ENCODE results near the gene MRGPRX2. TPM values are rescaled to one million over a fixed set of nuclear protein-coding genes. Genes with fewer than 3 reads are reported as not detected.

MRGPRX2 gene
- total RNA-seq, 3 donors from 2014 or later = not detected

- H3K4me3 Mint-ChIP-seq = no peak overlapping the region
- no peak for ATAC-seq
- peaks cover 3% of the 10 kb centered on the region for H3K27me3 Mint-ChIP-seq (ENCODE audit: low read depth)
- no peaks in the 10 kb centered on the region for H3K36me3 Mint-ChIP-seq (ENCODE audit: insufficient read depth)
- no peaks in the 10 kb centered on the region for H3K9me3 Mint-ChIP-seq
- no peak for DNase-seq
- no peaks in the 10 kb centered on the region for H3K4me1 Mint-ChIP-seq (ENCODE audit: low read depth)
Observed at GRCh38 chr11:19087658-19088057, 27.1 kb upstream of the MRGPRX2 start.

GRCh38 chr11:19084661-19085315 is 24.3 kb upstream of the MRGPRX2 start:
- Mint-ChIP-seq H3K4me3 (no peak overlapping the region), H3K27me3 (ENCODE audit: low read depth) (peaks cover 5% of the 10 kb centered on the region), H3K9me3 (no peaks in the 10 kb centered on the region), H3K36me3 (ENCODE audit: insufficient read depth) (no peaks in the 10 kb centered on the region), H3K4me1 (ENCODE audit: low read depth) (no peaks in the 10 kb centered on the region)
- DNase-seq (no peak), ATAC-seq (no peak)

- H3K27me3 Mint-ChIP-seq (ENCODE audit: low read depth) = peaks cover 11% of the 10 kb centered on the region
- H3K9me3 Mint-ChIP-seq = no peaks in the 10 kb centered on the region
- no peaks in the 10 kb centered on the region for H3K4me1 Mint-ChIP-seq (ENCODE audit: low read depth)
- no peak overlapping the region for H3K4me3 Mint-ChIP-seq
- DNase-seq = no peak
- H3K36me3 Mint-ChIP-seq (ENCODE audit: insufficient read depth) = no peaks in the 10 kb centered on the region
- ATAC-seq = no peak
Observed at GRCh38 chr11:19083166-19083565, 22.6 kb upstream of the MRGPRX2 start.

- no peak for ATAC-seq
Observed at GRCh38 chr11:19080579-19080993, 20.1 kb upstream of the MRGPRX2 start.

GRCh38 chr11:19079643-19080440 is 19.3 kb upstream of the MRGPRX2 start:
- Mint-ChIP-seq H3K27me3 (ENCODE audit: low read depth) (peaks cover 13% of the 10 kb centered on the region), H3K9me3 (no peaks in the 10 kb centered on the region), H3K4me1 (ENCODE audit: low read depth) (no peaks in the 10 kb centered on the region), H3K4me3 (no peak overlapping the region), H3K36me3 (ENCODE audit: insufficient read depth) (no peaks in the 10 kb centered on the region)
- DNase-seq (no peak), ATAC-seq (no peak)

More at GRCh38 chr11:19080579-19080993, 20.1 kb upstream of the MRGPRX2 start:
- DNase-seq = no peak
- H3K9me3 Mint-ChIP-seq = no peaks in the 10 kb centered on the region
- H3K36me3 Mint-ChIP-seq (ENCODE audit: insufficient read depth) = no peaks in the 10 kb centered on the region
- peaks cover 13% of the 10 kb centered on the region for H3K27me3 Mint-ChIP-seq (ENCODE audit: low read depth)
- H3K4me3 Mint-ChIP-seq = no peak overlapping the region
- no peaks in the 10 kb centered on the region for H3K4me1 Mint-ChIP-seq (ENCODE audit: low read depth)

GRCh38 chr11:19077965-19078364 is 17.4 kb upstream of the MRGPRX2 start:
- no peaks in the 10 kb centered on the region for H3K9me3 Mint-ChIP-seq
- H3K4me1 Mint-ChIP-seq (ENCODE audit: low read depth) = no peaks in the 10 kb centered on the region
- peaks cover 13% of the 10 kb centered on the region for H3K27me3 Mint-ChIP-seq (ENCODE audit: low read depth)
- DNase-seq (no peak), ATAC-seq (no peak)
- no peaks in the 10 kb centered on the region for H3K36me3 Mint-ChIP-seq (ENCODE audit: insufficient read depth)
- H3K4me3 Mint-ChIP-seq = no peak overlapping the region

GRCh38 chr11:19076744-19077589 is 16.4 kb upstream of the MRGPRX2 start:
- Mint-ChIP-seq H3K9me3 (no peaks in the 10 kb centered on the region), H3K4me3 (no peak overlapping the region), H3K36me3 (ENCODE audit: insufficient read depth) (no peaks in the 10 kb centered on the region), H3K27me3 (ENCODE audit: low read depth) (peaks cover 13% of the 10 kb centered on the region), H3K4me1 (ENCODE audit: low read depth) (no peaks in the 10 kb centered on the region)
- DNase-seq (peak; percentile 53), ATAC-seq (peak; percentile 62 to 63)

GRCh38 chr11:19075636-19076035 is 15.1 kb upstream of the MRGPRX2 start:
- Mint-ChIP-seq H3K36me3 (ENCODE audit: insufficient read depth) (no peaks in the 10 kb centered on the region), H3K9me3 (no peaks in the 10 kb centered on the region), H3K4me3 (no peak overlapping the region), H3K27me3 (ENCODE audit: low read depth) (peaks cover 13% of the 10 kb centered on the region), H3K4me1 (ENCODE audit: low read depth) (peaks cover 4% of the 10 kb centered on the region)
- DNase-seq = no peak
- ATAC-seq = no peak

GRCh38 chr11:19073454-19074415 is 13.2 kb upstream of the MRGPRX2 start:
- H3K4me3 Mint-ChIP-seq = no peak overlapping the region

GRCh38 chr11:19072464-19072863 is 11.9 kb upstream of the MRGPRX2 start:
- no peak overlapping the region for H3K4me3 Mint-ChIP-seq
- peaks cover 13% of the 10 kb centered on the region for H3K27me3 Mint-ChIP-seq (ENCODE audit: low read depth)
- DNase-seq (no peak), ATAC-seq (no peak)
- peaks cover 2% of the 10 kb centered on the region for H3K36me3 Mint-ChIP-seq (ENCODE audit: insufficient read depth)
- H3K9me3 Mint-ChIP-seq = peaks cover 17% of the 10 kb centered on the region
- H3K4me1 Mint-ChIP-seq (ENCODE audit: low read depth) = peaks cover 4% of the 10 kb centered on the region

More at GRCh38 chr11:19073454-19074415, 13.2 kb upstream of the MRGPRX2 start:
- DNase-seq (no peak), ATAC-seq (no peak)
- Mint-ChIP-seq H3K27me3 (ENCODE audit: low read depth) (peaks cover 12% of the 10 kb centered on the region), H3K36me3 (ENCODE audit: insufficient read depth) (peaks cover 2% of the 10 kb centered on the region), H3K9me3 (peaks cover 11% of the 10 kb centered on the region), H3K4me1 (ENCODE audit: low read depth) (peaks cover 4% of the 10 kb centered on the region)

- Mint-ChIP-seq H3K4me3 (peak overlapping the region; percentile 51), H3K9me3 (peaks cover 17% of the 10 kb centered on the region), H3K36me3 (ENCODE audit: insufficient read depth) (peaks cover 2% of the 10 kb centered on the region), H3K4me1 (ENCODE audit: low read depth) (peaks cover 4% of the 10 kb centered on the region), H3K27me3 (ENCODE audit: low read depth) (peaks cover 21% of the 10 kb centered on the region)
- peak; percentile 80 to 81 for ATAC-seq
- peak; percentile 40 for DNase-seq
Observed at GRCh38 chr11:19071255-19071654, 10.7 kb upstream of the MRGPRX2 start.

- no peak for ATAC-seq
- DNase-seq = no peak
- peaks cover 22% of the 10 kb centered on the region for H3K4me1 Mint-ChIP-seq (ENCODE audit: low read depth)
- no peaks in the 10 kb centered on the region for H3K9me3 Mint-ChIP-seq
- peaks cover 4% of the 10 kb centered on the region for H3K27me3 Mint-ChIP-seq (ENCODE audit: low read depth)
- H3K4me3 Mint-ChIP-seq = no peak overlapping the region
- H3K36me3 Mint-ChIP-seq (ENCODE audit: insufficient read depth) = no peaks in the 10 kb centered on the region
Observed at GRCh38 chr11:19059833-19060232, 684 bp downstream of the MRGPRX2 start.

- ATAC-seq (no peak), DNase-seq (no peak)
- no peaks in the 10 kb centered on the region for H3K36me3 Mint-ChIP-seq (ENCODE audit: insufficient read depth)
- H3K4me3 Mint-ChIP-seq = no peak overlapping the region
- H3K27me3 Mint-ChIP-seq (ENCODE audit: low read depth) = no peaks in the 10 kb centered on the region
- peaks cover 9% of the 10 kb centered on the region for H3K9me3 Mint-ChIP-seq
- peaks cover 12% of the 10 kb centered on the region for H3K4me1 Mint-ChIP-seq (ENCODE audit: low read depth)
Observed at GRCh38 chr11:19055905-19056304, 4.6 kb downstream of the MRGPRX2 start.

Measured in activated T-cell treated with anti-CD3 and anti-CD28 coated beads, Interleukin-2, amount 50 U/mL, for 4 hours (primary cell).